ENCODE data around the gene CTR9. TPM values are rescaled to one million over a fixed set of nuclear protein-coding genes. Genes with fewer than 3 reads are reported as not detected.

The CTR9 gene
- total RNA-seq, 1 donor from 2014 or later = 35.6 TPM

- H3K4me1 Mint-ChIP-seq (ENCODE audit: unreplicated experiment) = peaks cover 35% of the 10 kb centered on the region
- peak overlapping the region; percentile 97 for H3K4me3 Mint-ChIP-seq
- H3K27ac Mint-ChIP-seq = peak overlapping the region; percentile 95
- DNase-seq (ENCODE audit: extremely low spot score, unreplicated experiment) = no peak
- no peaks in the 10 kb centered on the region for H3K9me3 Mint-ChIP-seq
- peaks cover 3% of the 10 kb centered on the region for H3K27me3 Mint-ChIP-seq
- H3K36me3 Mint-ChIP-seq = peaks cover 58% of the 10 kb centered on the region
- no peak for TF ChIP-seq CTCF (conservative IDR thresholded peaks at IDR 0.05)
Observed at GRCh38 chr11:10805741-10806140, 54.7 kb downstream of the CTR9 start.

GRCh38 chr11:10806206-10806605 lies 55.2 kb downstream of the CTR9 start:
- no peak for TF ChIP-seq CTCF (conservative IDR thresholded peaks at IDR 0.05)
- H3K36me3 Mint-ChIP-seq = peaks cover 53% of the 10 kb centered on the region
- H3K4me1 Mint-ChIP-seq (ENCODE audit: unreplicated experiment) = peaks cover 34% of the 10 kb centered on the region
- peak overlapping the region; percentile 95 for H3K27ac Mint-ChIP-seq
- DNase-seq (ENCODE audit: extremely low spot score, unreplicated experiment) = no peak
- peaks cover 3% of the 10 kb centered on the region for H3K27me3 Mint-ChIP-seq
- H3K4me3 Mint-ChIP-seq = peak overlapping the region; percentile 97
- no peaks in the 10 kb centered on the region for H3K9me3 Mint-ChIP-seq

GRCh38 chr11:10807493-10808234 lies 56.6 kb downstream of the CTR9 start:
- H3K9me3 Mint-ChIP-seq = no peaks in the 10 kb centered on the region
- peak overlapping the region; percentile 97 for H3K4me3 Mint-ChIP-seq
- H3K36me3 Mint-ChIP-seq = peaks cover 42% of the 10 kb centered on the region
- no peak for TF ChIP-seq CTCF (conservative IDR thresholded peaks at IDR 0.05)
- H3K27me3 Mint-ChIP-seq = peaks cover 3% of the 10 kb centered on the region
- DNase-seq (ENCODE audit: extremely low spot score, unreplicated experiment) = peak; percentile 77
- peaks cover 34% of the 10 kb centered on the region for H3K4me1 Mint-ChIP-seq (ENCODE audit: unreplicated experiment)
- H3K27ac Mint-ChIP-seq = peak overlapping the region; percentile 95

DNA sequence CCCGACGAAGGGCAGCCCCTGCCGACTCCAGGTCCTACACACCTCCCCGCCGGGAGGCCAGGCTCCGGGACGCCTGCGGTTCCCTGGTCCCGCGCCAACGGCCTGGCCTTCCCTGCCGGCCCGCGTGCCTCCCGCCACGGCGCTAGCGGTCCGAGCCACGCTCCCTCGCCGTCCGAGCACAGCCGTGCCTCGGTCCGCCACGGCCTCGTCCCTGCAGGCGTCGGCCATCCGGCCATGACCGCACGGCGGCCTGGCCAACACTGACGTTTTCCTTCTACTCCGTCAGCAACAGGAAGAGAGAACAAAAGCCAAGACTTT lies 57.1 kb downstream of the CTR9 start:
- no peak for TF ChIP-seq CTCF (conservative IDR thresholded peaks at IDR 0.05)
- peak overlapping the region; percentile 95 for H3K27ac Mint-ChIP-seq
- no peaks in the 10 kb centered on the region for H3K9me3 Mint-ChIP-seq
- DNase-seq (ENCODE audit: extremely low spot score, unreplicated experiment) = no peak
- H3K27me3 Mint-ChIP-seq = peaks cover 3% of the 10 kb centered on the region
- H3K4me3 Mint-ChIP-seq = peak overlapping the region; percentile 97
- H3K36me3 Mint-ChIP-seq = peaks cover 41% of the 10 kb centered on the region
- peaks cover 34% of the 10 kb centered on the region for H3K4me1 Mint-ChIP-seq (ENCODE audit: unreplicated experiment)

GRCh38 chr11:10808553-10809372 lies 57.7 kb downstream of the CTR9 start, which contains the start of gene EIF4G2:
EIF4G2 (minus strand) TSS chr11:10808926.
- Mint-ChIP-seq H3K4me1 (ENCODE audit: unreplicated experiment) (peaks cover 29% of the 10 kb centered on the region), H3K27me3 (peaks cover 3% of the 10 kb centered on the region), H3K36me3 (peaks cover 36% of the 10 kb centered on the region), H3K4me3 (peak within 1 kb of the TSS; percentile 97), H3K9me3 (no peaks in the 10 kb centered on the region), H3K27ac (peak within 1 kb of the TSS; percentile 95)
- no peak for TF ChIP-seq CTCF (conservative IDR thresholded peaks at IDR 0.05)
- peak; percentile 99 for DNase-seq (ENCODE audit: extremely low spot score, unreplicated experiment)
